ENCODE results near the gene TOPBP1. TPM values are rescaled to one million over a fixed set of nuclear protein-coding genes. Genes with fewer than 3 reads are reported as not detected.

TOPBP1 gene
- total RNA-seq, 2 experiments from 2014 or later = 131 to 139 TPM

- POLR2A ChIA-PET = no interaction called here
- H3K9me3 ChIP-seq (ENCODE audit: low read length) = no peaks in the 10 kb centered on the region
- no peak overlapping the region for H2AFZ ChIP-seq (ENCODE audit: low read length)
- no peak overlapping the region for H3K4me2 ChIP-seq (ENCODE audit: low read length)
- BruUV-seq (replicated peaks) = no TSS peak
- H3K27ac ChIP-seq (ENCODE audit: low read depth, low read length, poor library complexity, severe bottlenecking) = no peak overlapping the region
- no peak overlapping the region for H3K4me3 ChIP-seq (ENCODE audit: low read depth, low read length, poor library complexity, severe bottlenecking)
- no peaks in the 10 kb centered on the region for H3K9me2 ChIP-seq (ENCODE audit: insufficient read depth, low read length)
- CTCF ChIA-PET (ENCODE audit: unreplicated experiment) = no interaction called here
- intact Hi-C loops (cut with micrococcal nuclease; ENCODE audit: unreplicated experiment) = no loop called here
- peaks cover 35% of the 10 kb centered on the region for H3K36me3 ChIP-seq (ENCODE audit: insufficient read depth, low read length)
- H3K4me1 ChIP-seq (ENCODE audit: insufficient read depth, low read length, poor library complexity, severe bottlenecking) = no peaks in the 10 kb centered on the region
- peaks cover 15% of the 10 kb centered on the region; the same call in 1 of the 2 replicates for H3K79me2 ChIP-seq (ENCODE audit: insufficient read depth, low read depth, low read length)
- peaks cover 18% of the 10 kb centered on the region; the same call in 1 of the 2 replicates for H4K20me1 ChIP-seq (ENCODE audit: insufficient read depth, low read length)
- TF ChIP-seq EZH2phosphoT487 (IDR thresholded peaks at IDR 0.05; ENCODE audit: borderline replicate concordance, low read depth, low read length) (no peak), CTCF (conservative IDR thresholded peaks at IDR 0.05; ENCODE audit: low read length) (no peak)
- DNase-seq (ENCODE audit: low spot score) = no peak
Observed at GRCh38 chr3:133592843-133593242, 68.9 kb downstream of the TOPBP1 start.

GRCh38 chr3:133591271-133591742, 70.4 kb downstream of the TOPBP1 start:
- DNase-seq (ENCODE audit: low spot score) = no peak
- no TSS peak for BruUV-seq (replicated peaks)
- TF ChIP-seq EZH2phosphoT487 (IDR thresholded peaks at IDR 0.05; ENCODE audit: borderline replicate concordance, low read depth, low read length) (no peak), CTCF (conservative IDR thresholded peaks at IDR 0.05; ENCODE audit: low read length) (no peak)
- Histone ChIP-seq H3K9me2 (ENCODE audit: insufficient read depth, low read length) (no peaks in the 10 kb centered on the region), H3K9me3 (ENCODE audit: low read length) (no peaks in the 10 kb centered on the region), H3K4me3 (ENCODE audit: low read depth, low read length, poor library complexity, severe bottlenecking) (no peak overlapping the region), H4K20me1 (ENCODE audit: insufficient read depth, low read length) (peaks cover 24% of the 10 kb centered on the region; the same call in 1 of the 2 replicates), H3K4me1 (ENCODE audit: insufficient read depth, low read length, poor library complexity, severe bottlenecking) (no peaks in the 10 kb centered on the region), H3K36me3 (ENCODE audit: insufficient read depth, low read length) (peaks cover 47% of the 10 kb centered on the region), H3K79me2 (ENCODE audit: insufficient read depth, low read depth, low read length) (peaks cover 29% of the 10 kb centered on the region; the same call in 1 of the 2 replicates), H2AFZ (ENCODE audit: low read length) (no peak overlapping the region), H3K27ac (ENCODE audit: low read depth, low read length, poor library complexity, severe bottlenecking) (no peak overlapping the region), H3K4me2 (ENCODE audit: low read length) (no peak overlapping the region)
- intact Hi-C loops (cut with micrococcal nuclease; ENCODE audit: unreplicated experiment) = no loop called here
- POLR2A ChIA-PET = interaction anchor here (0.6 kb wide), 1 partner anchor 229 kb away, joined by 6 read pairs; no protein-coding TSS in a partner anchor
- CTCF ChIA-PET (ENCODE audit: unreplicated experiment) = no interaction called here

GRCh38 chr3:133589503-133589902, 72.2 kb downstream of the TOPBP1 start:
- H3K9me2 ChIP-seq (ENCODE audit: insufficient read depth, low read length) = no peaks in the 10 kb centered on the region
- peaks cover 45% of the 10 kb centered on the region; the same call in 1 of the 2 replicates for H3K79me2 ChIP-seq (ENCODE audit: insufficient read depth, low read depth, low read length)
- peaks cover 65% of the 10 kb centered on the region for H3K36me3 ChIP-seq (ENCODE audit: insufficient read depth, low read length)
- H3K4me2 ChIP-seq (ENCODE audit: low read length) = no peak overlapping the region
- no peaks in the 10 kb centered on the region for H3K9me3 ChIP-seq (ENCODE audit: low read length)
- H3K4me1 ChIP-seq (ENCODE audit: insufficient read depth, low read length, poor library complexity, severe bottlenecking) = no peaks in the 10 kb centered on the region
- intact Hi-C loops (cut with micrococcal nuclease; ENCODE audit: unreplicated experiment) = no loop called here
- no peak overlapping the region for H2AFZ ChIP-seq (ENCODE audit: low read length)
- H4K20me1 ChIP-seq (ENCODE audit: insufficient read depth, low read length) = peaks cover 24% of the 10 kb centered on the region; the same call in 1 of the 2 replicates
- no peak for DNase-seq (ENCODE audit: low spot score)
- H3K4me3 ChIP-seq (ENCODE audit: low read depth, low read length, poor library complexity, severe bottlenecking) = no peak overlapping the region
- no peak for TF ChIP-seq EZH2phosphoT487 (IDR thresholded peaks at IDR 0.05; ENCODE audit: borderline replicate concordance, low read depth, low read length)
- TF ChIP-seq CTCF (conservative IDR thresholded peaks at IDR 0.05; ENCODE audit: low read length) = no peak
- ChIA-PET CTCF (ENCODE audit: unreplicated experiment) (no interaction called here), POLR2A (no interaction called here)
- H3K27ac ChIP-seq (ENCODE audit: low read depth, low read length, poor library complexity, severe bottlenecking) = no peak overlapping the region
- no TSS peak for BruUV-seq (replicated peaks)

All from OCI-LY7 (cell line).